ENCODE measurements around the gene MTG2. TPM values are rescaled to one million over a fixed set of nuclear protein-coding genes. Genes with fewer than 3 reads are reported as not detected.

The MTG2 gene
- total RNA-seq, 1 experiment from 2014 or later, result 27.9 TPM

GRCh38 chr20:62182469-62183425, at the start of gene MTG2 (continued):
- TF ChIP-seq MYBL2 (CRISPR knock-in tag; IDR thresholded peaks at IDR 0.05) (0 out of 2 replicates have a peak, but pooled peaks have one; percentile 35), GABPB1 (CRISPR knock-in tag; IDR thresholded peaks at IDR 0.05) (peak; percentile 89), NFATC4 (CRISPR knock-in tag; IDR thresholded peaks at IDR 0.05) (no peak; the same call in 1 of the 2 replicates), CREM (CRISPR knock-in tag; IDR thresholded peaks at IDR 0.05) (peak; percentile 98), SP1 (CRISPR knock-in tag; conservative IDR thresholded peaks at IDR 0.05) (peak; percentile 80; the same call in 1 of the 2 replicates), FOXK1 (CRISPR knock-in tag; IDR thresholded peaks at IDR 0.05) (peak; percentile 85), RELA (CRISPR knock-in tag; IDR thresholded peaks at IDR 0.05; ENCODE audit: borderline replicate concordance) (peak; percentile 71; the same call in 1 of the 2 replicates), KAT7 (CRISPR knock-in tag; IDR thresholded peaks at IDR 0.05; ENCODE audit: borderline replicate concordance) (peak; percentile 76; the same call in 1 of the 2 replicates), AR (CRISPR knock-in tag; IDR thresholded peaks at IDR 0.05) (no peak), ZNF121 (CRISPR knock-in tag; IDR thresholded peaks at IDR 0.05) (no peak), FOXP1 (CRISPR knock-in tag; IDR thresholded peaks at IDR 0.05; ENCODE audit: borderline replicate concordance) (peak; percentile 56; the same call in 1 of the 2 replicates), ZNF281 (CRISPR knock-in tag; IDR thresholded peaks at IDR 0.05) (peak; percentile 79; the same call in 1 of the 2 replicates)

GRCh38 chr20:62133051-62133845, 49.6 kb upstream of the MTG2 start:
- no peaks in the 10 kb centered on the region for H3K4me1 Mint-ChIP-seq
- peaks cover 81% of the 10 kb centered on the region for H3K36me3 Mint-ChIP-seq
- no peak for TF ChIP-seq JAZF1 (CRISPR knock-in tag; IDR thresholded peaks at IDR 0.05)
- TF ChIP-seq NFE2L1 (CRISPR knock-in tag; IDR thresholded peaks at IDR 0.05), result no peak
- no peak for TF ChIP-seq HMGXB4 (CRISPR knock-in tag; IDR thresholded peaks at IDR 0.05)
- TF ChIP-seq ZNF532 (CRISPR knock-in tag; IDR thresholded peaks at IDR 0.05; ENCODE audit: borderline replicate concordance), result no peak
- TF ChIP-seq ZNF425 (CRISPR knock-in tag; conservative IDR thresholded peaks at IDR 0.05), result no peak
- TF ChIP-seq GABPB1 (CRISPR knock-in tag; IDR thresholded peaks at IDR 0.05), result no peak
- TF ChIP-seq SMAD3 (CRISPR knock-in tag; IDR thresholded peaks at IDR 0.05; ENCODE audit: borderline replicate concordance), result no peak
- TF ChIP-seq ATF1 (CRISPR knock-in tag; IDR thresholded peaks at IDR 0.05), result no peak

More at GRCh38 chr20:62133051-62133845, 49.6 kb upstream of the MTG2 start:
- H3K9me3 Mint-ChIP-seq, result no peaks in the 10 kb centered on the region
- ChIA-PET CTCF (interaction anchor here (0.5 to 1.5 kb wide), 3 partner anchors 9 to 122 kb away, joined by 3 to 8 read pairs (median 3); no protein-coding TSS in a partner anchor), POLR2A (interaction anchor here (0.6 kb wide), 1 partner anchor 15 kb away, joined by 3 read pairs; no protein-coding TSS in a partner anchor)
- H3K27me3 Mint-ChIP-seq (ENCODE audit: low read depth), result no peaks in the 10 kb centered on the region
- no peak overlapping the region for H3K4me3 Mint-ChIP-seq
- H3K27ac Mint-ChIP-seq, result no peak overlapping the region
- ATAC-seq, result no peak
- no peak for DNase-seq (ENCODE audit: low spot score)

Data from WTC11 (cell line).